Mesenchymal stem cell (in vitro differentiated cells and primary cell): ENCODE measurements around the gene NTSR1.

ENCODE experiments used
- DNase-seq: peaks from one replicate; pipeline ENCODE4 v3.0.0-alpha.2; 2013
- H2AFZ ChIP-seq: one replicate; pipeline ENCODE4 v1.6.1; 2013; ENCODE audit warnings: low read depth, mild to moderate bottlenecking, control low read depth, inconsistent platforms, low read length, moderate library complexity
- H2AK5ac ChIP-seq: 2 replicates; pipeline ENCODE4 v1.6.1; 2013; ENCODE audit warnings: low read length, moderate library complexity, mild to moderate bottlenecking, inconsistent platforms; ENCODE audit not compliant: severe bottlenecking
- H2BK120ac ChIP-seq: one replicate; pipeline ENCODE4 v1.6.1; 2013; ENCODE audit warnings: low read depth, mild to moderate bottlenecking, inconsistent platforms, low read length, moderate library complexity
- H2BK12ac ChIP-seq, 2 experiments: one replicate each; pipeline ENCODE4 v1.6.1; 2013; ENCODE audit warnings: inconsistent platforms in 2 of 2, low read length in 2 of 2, mild to moderate bottlenecking in 2 of 2, moderate library complexity in 2 of 2, control low read depth in 1 of 2
- H2BK15ac ChIP-seq: one replicate; pipeline ENCODE4 v1.6.1; 2013; ENCODE audit warnings: mild to moderate bottlenecking, low read depth, inconsistent platforms; ENCODE audit not compliant: poor library complexity, severe bottlenecking
- H2BK5ac ChIP-seq: 2 replicates; pipeline ENCODE4 v1.6.1; 2013; ENCODE audit warnings: low read depth, mild to moderate bottlenecking, low read length, control low read depth, inconsistent platforms; ENCODE audit not compliant: poor library complexity, severe bottlenecking
- H3K14ac ChIP-seq, 2 experiments: one replicate each; pipeline ENCODE4 v1.6.1; 2013; ENCODE audit warnings: inconsistent platforms in 2 of 2, low read length in 2 of 2, control low read depth in 1 of 2, mild to moderate bottlenecking in 1 of 2, moderate library complexity in 1 of 2
- H3K18ac ChIP-seq, 2 experiments: one replicate each; pipeline ENCODE4 v1.6.1; 2013; ENCODE audit warnings: inconsistent platforms in 2 of 2, low read length in 2 of 2, control low read depth in 1 of 2, low read depth in 1 of 2, mild to moderate bottlenecking in 1 of 2
- H3K23ac ChIP-seq, 2 experiments: one replicate each; pipeline ENCODE4 v1.6.1; 2013; ENCODE audit warnings: inconsistent platforms in 2 of 2, low read length in 2 of 2, mild to moderate bottlenecking in 2 of 2, moderate library complexity in 2 of 2, control low read depth in 1 of 2
- H3K27ac ChIP-seq: 2 replicates; pipeline ENCODE4 v1.5.1; 2013; ENCODE audit warnings: mild to moderate bottlenecking, moderate library complexity, low read length, control low read depth, inconsistent platforms; ENCODE audit not compliant: poor library complexity, severe bottlenecking
- H3K27me3 ChIP-seq, 2 experiments: 2 replicates each; pipeline versions ENCODE4 v1.6.1 to v1.7.0; 2013; ENCODE audit warnings: low read length in 2 of 2, mild to moderate bottlenecking in 2 of 2, moderate library complexity in 2 of 2, control low read depth in 1 of 2, inconsistent platforms in 1 of 2; ENCODE audit not compliant: control insufficient read depth in 1 of 2, insufficient read depth in 1 of 2
- H3K36me3 ChIP-seq, 2 experiments: 2 replicates each; pipeline versions ENCODE4 v1.6.1 to v1.7.0; 2013; ENCODE audit warnings: low read length in 2 of 2, control low read depth in 1 of 2, inconsistent platforms in 1 of 2, low read depth in 1 of 2, mild to moderate bottlenecking in 1 of 2; ENCODE audit not compliant: insufficient read depth in 2 of 2, control insufficient read depth in 1 of 2
- H3K4ac ChIP-seq, 2 experiments: one replicate each; pipeline ENCODE4 v1.6.1; 2013; ENCODE audit warnings: inconsistent platforms in 2 of 2, low read length in 2 of 2, mild to moderate bottlenecking in 2 of 2, moderate library complexity in 2 of 2, control low read depth in 1 of 2, low read depth in 1 of 2
- H3K4me1 ChIP-seq: 2 replicates; pipeline ENCODE4 v1.6.1; 2013; ENCODE audit warnings: low read depth, low read length, control low read depth; ENCODE audit not compliant: control insufficient read depth, insufficient read depth
- H3K4me2 ChIP-seq: 2 replicates; pipeline ENCODE4 v1.6.1; 2013; ENCODE audit warnings: low read length, mild to moderate bottlenecking, inconsistent platforms; ENCODE audit not compliant: poor library complexity, severe bottlenecking
- H3K4me3 ChIP-seq, 2 experiments: 2 replicates each; pipeline versions ENCODE4 v1.5.1 to v1.7.0; 2013; ENCODE audit warnings: low read length in 2 of 2, mild to moderate bottlenecking in 2 of 2, control low read depth in 1 of 2, low read depth in 1 of 2; ENCODE audit not compliant: insufficient read depth in 1 of 2
- H3K79me1 ChIP-seq: replicated peaks from 2 replicates; pipeline ENCODE4 v1.6.1; 2013; ENCODE audit warnings: mild to moderate bottlenecking, control low read depth, low read length, inconsistent platforms; ENCODE audit not compliant: poor library complexity, severe bottlenecking
- H3K9ac ChIP-seq: 2 replicates; pipeline ENCODE4 v1.7.0; 2013; ENCODE audit warnings: mild to moderate bottlenecking, low read length, moderate library complexity
- H3K9me3 ChIP-seq: 2 replicates; pipeline ENCODE4 v1.7.0; 2013; ENCODE audit warnings: mild to moderate bottlenecking, low read length; ENCODE audit not compliant: control insufficient read depth
- H4K8ac ChIP-seq: one replicate; pipeline ENCODE4 v1.6.1; 2013; ENCODE audit warnings: inconsistent platforms, mild to moderate bottlenecking, low read length, moderate library complexity
- H4K91ac ChIP-seq: one replicate; pipeline ENCODE4 v1.6.1; 2013; ENCODE audit warnings: mild to moderate bottlenecking, low read length, inconsistent platforms
- WGBS: methylation state at CpG from one replicate; pipeline ENCODE4 v1.1.7; 2013; ENCODE audit warnings: mixed read lengths; 5-methylcytosine and 5-hydroxymethylcytosine counted together

The NTSR1 gene

DNA sequence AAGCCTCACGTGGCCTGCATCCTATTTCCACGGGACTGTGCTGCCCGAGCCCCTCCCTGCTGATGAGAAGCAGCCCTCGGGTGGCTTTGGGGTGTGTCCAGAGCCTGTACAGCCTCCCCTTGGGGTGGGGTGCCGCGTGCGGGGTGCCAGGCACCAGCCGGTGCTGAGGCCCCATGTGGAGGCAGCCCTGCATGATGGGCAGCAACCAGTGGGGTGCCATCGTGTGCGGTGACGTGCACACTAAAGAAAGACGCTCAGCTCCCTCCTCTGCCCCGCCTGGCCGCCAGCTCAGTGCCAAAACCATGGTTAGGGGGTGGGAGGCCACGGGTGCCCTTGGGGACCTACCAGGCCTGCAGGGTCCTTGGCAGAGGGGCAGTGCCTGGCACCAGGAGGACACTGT lies 26.2 kb downstream of the NTSR1 start:
- 84% methylated on average over 15 of the region's 15 CpGs for WGBS

GRCh38 chr20:62735331-62735821 lies 26.7 kb downstream of the NTSR1 start:
- Histone ChIP-seq H2BK5ac (no peak overlapping the region), H2BK120ac (no peak overlapping the region), H4K91ac (no peak overlapping the region), H2AK5ac (no peak overlapping the region), H3K18ac (no peak overlapping the region), H4K8ac (no peak overlapping the region), H2AFZ (no peak overlapping the region), H3K36me3 (no peaks in the 10 kb centered on the region), H3K4me1 (peaks cover 22% of the 10 kb centered on the region), H3K4ac (no peak overlapping the region), H3K23ac (no peak overlapping the region), H3K9me3 (no peaks in the 10 kb centered on the region), H3K4me3 (no peak overlapping the region), H3K79me1 (no peaks in the 10 kb centered on the region), H2BK15ac (no peak overlapping the region), H2BK12ac (no peak overlapping the region), H3K27me3 (peaks cover 0 to 25% of the 10 kb centered on the region in 2 experiments), H3K4me2 (no peak overlapping the region), H3K27ac (no peak overlapping the region), H3K14ac (no peak overlapping the region), H3K9ac (no peak overlapping the region)
- WGBS = 87% methylated on average over 19 of the region's 19 CpGs
- DNase-seq = no peak

More for the DNA sequence above, 26.2 kb downstream of the NTSR1 start:
- Histone ChIP-seq H3K27ac (no peak overlapping the region), H3K23ac (no peak overlapping the region), H2AFZ (no peak overlapping the region), H4K91ac (no peak overlapping the region), H3K9ac (no peak overlapping the region), H3K4ac (no peak overlapping the region), H2BK120ac (no peak overlapping the region), H3K4me1 (peaks cover 17% of the 10 kb centered on the region), H2BK12ac (no peak overlapping the region), H2BK15ac (no peak overlapping the region), H4K8ac (no peak overlapping the region), H3K79me1 (no peaks in the 10 kb centered on the region), H3K18ac (no peak overlapping the region), H3K4me3 (no peak overlapping the region), H3K4me2 (no peak overlapping the region), H3K14ac (no peak overlapping the region), H3K9me3 (no peaks in the 10 kb centered on the region), H2BK5ac (no peak overlapping the region), H3K36me3 (no peaks in the 10 kb centered on the region), H3K27me3 (peaks cover 0 to 28% of the 10 kb centered on the region in 2 experiments), H2AK5ac (no peak overlapping the region)
- no peak for DNase-seq

DNA sequence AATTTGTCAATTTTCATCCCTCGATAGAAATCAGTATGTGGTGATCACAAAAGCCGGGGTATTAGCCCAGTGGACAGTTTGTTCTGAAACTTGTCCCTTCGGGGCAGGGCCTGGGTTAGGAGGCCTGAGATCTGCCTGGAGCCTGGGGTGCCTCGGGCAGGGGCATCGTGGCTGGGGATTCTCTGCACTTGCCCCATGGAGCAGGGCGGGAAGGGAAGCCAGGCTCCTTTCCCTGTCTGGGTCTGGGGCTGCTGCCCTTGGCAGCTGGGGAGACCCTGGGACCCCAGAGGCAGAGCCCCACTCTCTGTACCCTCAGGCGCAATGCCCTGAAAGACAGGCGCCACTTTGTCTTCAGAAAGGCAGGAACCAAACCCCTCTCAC lies 27.4 kb downstream of the NTSR1 start:
- Histone ChIP-seq H4K8ac (no peak overlapping the region), H2BK12ac (no peak overlapping the region), H2AFZ (no peak overlapping the region), H3K36me3 (no peaks in the 10 kb centered on the region), H3K9ac (no peak overlapping the region), H3K79me1 (no peaks in the 10 kb centered on the region), H2BK5ac (no peak overlapping the region), H4K91ac (no peak overlapping the region), H3K9me3 (no peaks in the 10 kb centered on the region), H3K23ac (no peak overlapping the region), H3K27me3 (peaks cover 0 to 22% of the 10 kb centered on the region in 2 experiments), H3K27ac (no peak overlapping the region), H3K18ac (no peak overlapping the region), H3K4me3 (no peak overlapping the region), H2BK15ac (no peak overlapping the region), H3K4me1 (peaks cover 28% of the 10 kb centered on the region), H3K14ac (no peak overlapping the region), H3K4me2 (no peak overlapping the region), H2AK5ac (no peak overlapping the region), H2BK120ac (no peak overlapping the region), H3K4ac (no peak overlapping the region)
- DNase-seq = no peak
- 88% methylated on average over 8 of the region's 8 CpGs for WGBS

DNA sequence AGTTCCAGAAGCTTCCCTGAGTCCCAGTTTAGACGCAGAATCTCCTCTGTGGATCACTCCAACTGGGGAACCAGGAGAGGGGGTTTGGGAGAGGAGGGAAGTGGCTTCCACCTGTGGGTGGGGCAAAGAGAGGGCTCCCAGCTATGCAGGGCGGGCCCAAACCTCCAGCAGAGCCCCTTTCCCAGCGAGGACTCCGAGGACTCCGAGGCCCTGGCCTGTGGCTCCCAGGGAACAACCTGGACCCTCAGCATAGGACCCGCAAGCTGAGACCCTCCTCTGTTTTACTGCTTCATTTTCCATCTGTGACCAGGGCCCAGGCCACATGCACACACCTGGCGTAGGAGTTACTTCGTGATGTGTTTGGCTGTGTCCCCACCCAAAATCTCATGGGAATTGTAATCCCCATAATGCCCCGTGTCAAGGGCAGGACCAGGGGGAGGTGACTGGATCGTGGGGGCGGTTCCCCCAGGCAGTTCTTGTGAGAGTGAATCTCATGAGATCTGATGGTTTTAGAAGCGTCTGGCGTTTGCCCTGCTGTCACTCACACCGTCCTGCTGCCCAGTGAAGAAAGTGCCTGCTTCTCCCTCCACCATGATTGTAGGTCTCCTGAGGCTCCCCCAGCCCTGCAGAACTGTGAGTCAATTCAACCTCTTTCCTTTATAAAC lies 27.9 kb downstream of the NTSR1 start:
- H2BK15ac ChIP-seq = no peak overlapping the region

More for the DNA sequence above, 27.9 kb downstream of the NTSR1 start:
- Histone ChIP-seq H3K4me2 (no peak overlapping the region), H3K4ac (no peak overlapping the region), H2BK12ac (no peak overlapping the region), H3K27me3 (peaks cover 0 to 22% of the 10 kb centered on the region in 2 experiments), H4K91ac (no peak overlapping the region), H3K23ac (no peak overlapping the region), H3K9me3 (no peaks in the 10 kb centered on the region), H2AK5ac (no peak overlapping the region), H3K27ac (no peak overlapping the region), H2BK120ac (no peak overlapping the region), H4K8ac (no peak overlapping the region), H2BK5ac (no peak overlapping the region), H3K14ac (no peak overlapping the region), H3K9ac (no peak overlapping the region), H2AFZ (no peak overlapping the region), H3K18ac (no peak overlapping the region), H3K79me1 (no peaks in the 10 kb centered on the region), H3K4me3 (no peak overlapping the region), H3K36me3 (no peaks in the 10 kb centered on the region), H3K4me1 (peaks cover 33% of the 10 kb centered on the region)
- WGBS = 82% methylated on average over 14 of the region's 14 CpGs
- no peak for DNase-seq
